GM18508 (cell line): ENCODE data around the gene RTL1.

Experiments
- ATAC-seq: cut with Tn5 transposase; IDR thresholded peaks from one replicate; pipeline ENCODE4 v1.9.1; 2021; ENCODE audit warnings: moderate number of reproducible peaks; ENCODE audit not compliant: insufficient read depth, unreplicated experiment

The RTL1 gene

DNA sequence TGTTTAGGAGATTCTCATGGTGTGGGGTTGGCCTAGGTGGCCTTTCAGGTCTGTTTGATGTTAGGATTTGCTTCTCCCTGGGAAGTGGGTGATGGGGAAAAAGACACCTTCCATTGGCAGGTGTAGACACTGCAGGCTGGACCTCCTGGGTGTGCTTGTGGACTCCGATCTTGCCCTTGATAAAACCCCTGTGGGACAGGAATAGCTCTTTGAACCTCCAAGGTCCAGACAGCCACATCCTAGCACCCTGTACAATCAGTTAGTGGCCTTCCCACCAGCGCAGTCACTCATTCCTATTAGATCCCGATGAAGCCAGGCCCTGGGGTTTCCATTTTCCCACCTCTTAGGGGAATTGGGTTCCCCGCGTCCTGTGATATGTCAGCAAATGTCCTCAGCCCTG lies 49.1 kb downstream of the RTL1 start:
- no peak for ATAC-seq

DNA sequence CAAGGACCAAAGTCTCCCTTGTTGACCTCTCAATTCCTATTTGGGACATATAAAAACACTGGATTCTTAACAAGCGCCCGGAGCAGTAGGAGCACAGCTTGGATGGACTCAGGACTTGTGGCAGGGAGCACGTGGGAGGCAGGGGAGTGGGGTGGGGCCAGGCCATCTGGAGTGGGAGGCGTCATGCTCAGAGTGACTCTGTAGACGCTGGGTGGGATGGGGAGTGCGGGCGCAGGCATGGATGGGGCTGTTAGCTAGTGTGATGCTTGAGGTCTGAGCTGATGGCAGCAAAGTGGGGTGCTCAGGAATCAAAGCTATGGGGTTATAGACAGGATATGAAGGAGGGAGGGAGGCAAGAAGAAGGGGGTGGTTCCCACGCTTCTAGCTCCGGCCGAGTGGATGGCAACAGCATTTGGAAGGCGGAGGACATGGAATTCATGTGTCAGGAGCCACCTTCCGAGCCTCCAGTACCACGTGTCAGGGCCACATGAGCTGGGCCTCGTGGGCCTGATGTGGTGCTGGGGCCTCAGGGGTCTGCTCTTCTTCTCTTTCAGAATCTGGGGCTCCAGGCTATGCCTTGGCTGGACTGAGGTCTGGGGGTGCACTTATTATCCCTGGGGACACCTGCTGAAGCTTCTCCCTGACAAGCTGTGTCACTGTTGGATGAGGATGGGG lies 51.4 kb downstream of the RTL1 start:
- no peak for ATAC-seq

- ATAC-seq: no peak
These were observed 52.0 kb downstream of the RTL1 start for GRCh38 chr14:100851586-100851916.

GRCh38 chr14:100850841-100851585 lies 52.5 kb downstream of the RTL1 start:
- no peak for ATAC-seq

DNA sequence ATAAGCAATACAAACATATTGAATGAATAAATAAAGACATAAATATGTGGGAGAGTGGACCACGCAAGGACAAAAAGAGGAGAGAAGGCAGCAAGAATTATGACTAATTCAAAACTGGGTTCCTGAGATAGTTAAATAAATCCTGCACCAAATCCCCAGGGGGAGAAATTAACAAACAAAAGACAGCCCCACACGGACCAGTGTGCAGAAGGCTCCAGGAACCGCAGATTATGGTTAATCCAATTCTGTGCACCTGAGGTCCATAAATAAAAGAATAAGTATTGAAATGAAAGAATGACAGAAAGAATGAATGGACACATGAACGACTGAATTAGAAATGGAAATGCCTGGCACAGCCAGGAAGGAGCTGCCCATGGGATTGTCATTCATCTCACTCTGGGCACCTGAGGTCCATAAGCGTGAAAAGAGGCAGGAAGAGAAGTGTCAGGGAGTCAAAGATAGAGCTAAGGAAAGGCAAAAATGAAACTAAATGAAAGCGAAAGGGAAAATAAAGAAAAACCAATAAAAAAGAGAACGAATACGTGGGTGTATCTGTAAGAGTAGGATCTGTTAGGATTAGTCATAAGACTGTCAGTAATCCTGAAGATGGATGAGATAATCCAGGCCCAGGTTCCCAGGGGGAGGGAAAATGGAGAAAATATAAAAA lies 54.3 kb downstream of the RTL1 start:
- no peak for ATAC-seq

DNA sequence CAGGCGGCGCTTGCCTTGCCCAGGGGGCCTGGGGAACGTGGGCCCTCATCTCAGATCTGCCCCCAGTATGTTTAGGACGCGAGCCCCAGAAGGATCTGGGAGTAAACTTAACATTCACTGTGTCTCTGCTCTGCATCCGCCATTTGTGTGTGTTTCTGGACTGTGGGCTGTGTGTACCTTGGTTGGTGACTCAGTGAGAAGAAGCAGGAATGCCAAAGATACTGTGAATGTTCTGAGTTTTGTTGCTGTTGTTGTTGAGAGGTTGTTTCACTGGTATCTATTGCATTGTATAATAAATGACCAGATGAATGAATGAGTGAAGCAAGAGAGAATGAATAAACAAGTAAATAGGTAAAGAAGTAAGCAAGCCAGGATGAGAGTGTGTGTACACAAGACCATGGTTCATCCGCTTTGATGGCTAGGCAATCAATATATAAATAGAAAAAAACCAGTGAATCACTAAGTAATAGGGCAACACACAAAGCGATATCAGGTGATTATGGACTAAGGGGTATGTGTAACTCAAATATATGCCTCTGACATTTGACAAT lies 57.1 kb downstream of the RTL1 start:
- ATAC-seq: no peak

GRCh38 chr14:100845341-100845740 lies 58.2 kb downstream of the RTL1 start:
- no peak for ATAC-seq

- ATAC-seq: no peak
These were observed 58.7 kb downstream of the RTL1 start for GRCh38 chr14:100844846-100845245.

GRCh38 chr14:100844421-100844820 lies 59.1 kb downstream of the RTL1 start:
- no peak for ATAC-seq

- ATAC-seq: no peak
These were observed 59.5 kb downstream of the RTL1 start for GRCh38 chr14:100844082-100844408.

DNA sequence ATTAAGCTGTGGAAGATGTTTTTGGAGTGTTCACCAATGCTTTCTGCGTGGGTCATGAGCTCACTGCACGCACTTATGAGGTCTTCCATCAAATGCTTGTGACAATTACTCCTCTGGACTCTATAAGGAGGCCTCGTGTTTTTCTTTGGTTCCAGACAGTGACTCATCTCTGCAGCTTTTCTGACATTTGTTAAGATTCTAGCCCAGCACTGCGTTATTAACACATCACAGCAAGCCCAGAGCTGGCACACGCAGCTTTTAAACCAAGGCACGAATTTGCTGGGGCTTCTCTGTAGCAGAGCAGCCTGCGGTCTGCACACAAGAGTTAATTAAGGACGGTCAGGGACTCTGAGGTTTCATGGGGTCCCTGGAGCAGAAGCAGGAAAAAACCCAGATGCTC lies 60.7 kb downstream of the RTL1 start:
- no peak for ATAC-seq

GRCh38 chr14:100841761-100842403 lies 61.6 kb downstream of the RTL1 start:
- no peak for ATAC-seq

DNA sequence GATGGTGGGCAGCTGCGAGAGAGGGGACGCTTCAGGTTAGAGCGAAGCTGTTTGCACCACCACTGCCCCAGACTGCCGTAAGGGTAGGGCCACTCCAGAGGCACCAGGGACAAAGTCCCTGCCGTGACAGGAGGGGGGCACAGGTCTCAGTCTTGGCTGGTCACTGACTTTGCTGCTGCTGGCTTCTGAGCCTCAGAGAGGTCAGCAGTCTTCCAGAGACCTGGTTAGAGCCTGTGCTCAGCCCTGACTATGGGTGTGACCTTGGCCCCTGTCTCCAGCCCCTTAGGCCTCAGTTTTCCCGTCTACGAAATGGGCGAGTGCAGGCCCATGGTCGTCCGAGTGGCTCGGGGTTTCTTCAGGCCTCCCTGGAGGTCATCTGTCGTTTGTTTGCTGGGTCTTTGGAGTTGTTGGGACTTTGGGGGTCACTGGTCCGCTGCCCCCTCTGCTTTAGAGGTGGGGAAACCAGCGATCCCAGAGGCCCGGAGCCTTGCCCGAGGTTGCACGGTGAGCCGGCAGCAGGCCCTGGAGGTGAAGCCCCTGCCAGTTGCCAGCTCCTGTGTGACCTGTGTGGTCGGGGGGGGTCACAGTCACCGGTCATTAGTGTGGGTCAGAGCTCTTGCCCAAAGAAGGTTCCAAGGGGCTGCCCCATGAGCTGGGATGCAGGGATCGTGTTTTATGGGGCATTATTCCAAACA lies 62.3 kb downstream of the RTL1 start:
- no peak for ATAC-seq

GRCh38 chr14:100840286-100841065 lies 63.0 kb downstream of the RTL1 start:
- ATAC-seq: no peak

DNA sequence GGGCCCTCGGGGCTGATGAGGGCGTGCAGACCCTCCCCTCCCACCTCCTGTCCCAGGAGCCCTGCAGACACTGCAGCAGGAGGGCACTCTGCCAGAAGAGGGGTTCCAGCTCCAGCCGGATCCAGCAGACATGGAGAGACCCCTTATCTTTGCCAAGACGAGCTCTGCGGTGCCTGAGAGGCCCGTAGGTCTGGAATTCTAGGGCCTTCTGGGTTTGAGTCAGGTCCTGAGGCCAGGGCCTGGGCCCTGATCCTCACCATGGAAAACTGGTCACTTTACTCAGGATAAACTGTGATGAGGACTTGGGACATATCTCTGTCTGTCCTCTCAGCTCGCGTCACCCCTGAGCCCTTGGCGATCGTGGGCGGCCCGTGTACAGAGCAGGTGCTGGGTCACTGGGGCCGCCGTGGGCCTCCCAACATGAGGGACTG lies 63.8 kb downstream of the RTL1 start:
- ATAC-seq: no peak

GRCh38 chr14:100839315-100839585 lies 64.3 kb downstream of the RTL1 start:
- no peak for ATAC-seq

DNA sequence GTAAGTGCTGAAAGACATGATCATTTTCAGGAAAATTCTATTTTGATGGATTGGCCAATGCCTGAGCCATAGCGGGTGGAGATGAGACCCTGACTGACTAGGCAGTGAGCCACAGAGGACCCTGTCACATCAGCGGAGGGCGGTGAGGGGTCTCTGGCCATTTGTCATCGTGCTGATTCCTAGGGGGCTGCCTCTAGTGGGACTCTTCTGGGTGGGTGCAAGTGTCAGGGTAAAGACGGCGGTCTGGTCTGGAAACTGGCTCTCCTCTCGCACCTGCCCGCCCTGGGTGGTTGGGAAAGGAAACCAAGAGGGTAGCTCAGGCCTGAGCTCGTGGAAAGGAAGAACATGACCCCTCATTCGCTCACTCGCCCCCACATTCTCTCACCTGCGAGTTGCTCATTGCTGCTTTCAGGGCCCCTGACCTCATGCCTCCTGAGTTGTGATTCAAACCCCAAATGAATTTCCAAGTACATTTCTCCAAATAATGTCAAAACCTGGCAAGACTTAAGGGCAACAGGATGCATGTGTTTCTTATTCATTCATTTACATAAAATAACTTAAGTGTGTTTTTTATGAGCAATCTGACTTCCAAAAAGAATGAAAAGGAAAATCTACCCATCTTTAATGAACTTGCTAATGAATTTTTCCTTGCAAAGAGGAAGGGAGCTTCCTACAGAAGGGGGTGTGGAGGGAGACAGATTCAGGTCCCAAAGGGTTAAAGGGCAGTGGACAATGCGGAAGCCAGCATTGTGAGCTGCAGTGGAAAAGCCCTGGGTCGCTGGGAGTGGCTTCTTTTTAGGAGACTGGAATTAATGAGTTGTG lies 64.8 kb downstream of the RTL1 start:
- ATAC-seq: no peak

- no peak for ATAC-seq
These were observed 65.6 kb downstream of the RTL1 start for GRCh38 chr14:100837805-100838350.
